Body of pancreas (tissue), 4 donors: ENCODE data around the gene ZNF512B.

ENCODE experiments used
- CTCF ChIP-seq, 7 experiments: fragments of 450-650 bp in 4 of 7; fragments of 200-600 bp in 3 of 7; sonication (generic) in 3 of 7; IDR thresholded peaks; one replicate each; pipeline ENCODE4 v1.5.1; 2016 to 2019; ENCODE audit warnings: antibody characterized with exemption in 7 of 7
- POLR2A ChIP-seq, 3 donors: fragments of 450-650 bp; IDR thresholded peaks; one replicate each; pipeline ENCODE4 v1.6.1; 2016; ENCODE audit warnings: antibody characterized with exemption in 3 of 3, mild to moderate bottlenecking in 2 of 3

DNA sequence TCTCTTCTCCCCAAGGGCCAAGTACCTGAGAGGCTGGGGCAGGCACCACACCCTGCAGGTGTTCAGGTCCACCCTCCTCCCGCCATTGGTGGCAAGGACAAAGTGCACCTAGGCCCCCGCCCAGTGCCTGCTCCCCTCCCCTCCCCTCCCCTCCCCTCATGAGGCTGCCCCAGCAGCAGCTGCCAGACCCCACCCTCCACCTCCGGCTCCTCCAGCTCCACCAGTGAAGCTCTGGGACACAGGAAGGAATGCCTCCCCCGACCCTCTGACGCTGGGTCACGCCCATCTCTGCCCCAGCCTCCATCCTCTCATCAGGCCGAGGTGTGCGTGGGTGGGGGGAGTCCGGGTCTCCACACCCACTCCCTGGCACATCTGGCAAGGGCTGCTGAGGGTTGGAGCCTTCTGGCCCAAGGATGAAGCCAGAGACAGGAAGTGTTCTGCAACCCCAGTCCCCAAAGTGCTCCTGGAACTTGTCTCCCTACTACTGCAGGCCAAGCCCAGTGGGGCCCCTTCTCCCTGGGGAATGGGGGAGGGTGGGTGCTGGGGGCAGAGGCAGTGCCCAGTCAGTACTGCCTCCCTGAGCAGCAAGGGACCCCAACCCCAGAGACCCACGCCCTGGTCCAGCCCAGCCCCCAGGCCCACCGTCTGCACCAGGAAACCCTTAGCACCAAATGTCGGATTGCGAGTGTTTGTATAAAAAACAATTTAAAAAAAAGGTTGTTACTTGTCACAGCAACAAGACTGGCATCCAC lies 11.9 kb downstream of the ZNF512B start:
- no peak for TF ChIP-seq CTCF (IDR thresholded peaks at IDR 0.05)
- TF ChIP-seq POLR2A (IDR thresholded peaks at IDR 0.05), result no peak
